ENCODE results near the gene LDLR. TPM values are rescaled to one million over a fixed set of nuclear protein-coding genes. Genes with fewer than 3 reads are reported as not detected.
A peak's percentile ranks its signal among the peaks of the same experiment; 100 is the strongest.

Gene LDLR
- total RNA-seq, 4 donors from 2014 or later: 22.6 to 45.6 (median 35.7) TPM

GRCh38 chr19:11151181-11151580 lies 61.9 kb downstream of the LDLR start:
- Histone ChIP-seq H3K27ac (peak overlapping the region; percentile 36 to 87 (median 71)), H3K4me3 (no peak overlapping the region), H3K27me3 (no peaks in the 10 kb centered on the region), H3K4me1 (peaks cover 0 to 53% (median 9%) of the 10 kb centered on the region in 4 donors), H3K9me3 (no peaks in the 10 kb centered on the region), H3K36me3 (no peaks in the 10 kb centered on the region)
- 36 to 50% methylated on average over 7 of the region's 7 CpGs for WGBS, 2 donors
- peak in 1 of 2 donors; percentile 59 for DNase-seq (ENCODE audit: low spot score in 2 of 2)
- TF ChIP-seq EP300 (IDR thresholded peaks at IDR 0.05): peak in 1 of 2 donors; percentile 49
- TF ChIP-seq CTCF (IDR thresholded peaks at IDR 0.05): no peak

GRCh38 chr19:11152318-11153062 lies 63.2 kb downstream of the LDLR start:
- Histone ChIP-seq H3K4me3 (no peak overlapping the region), H3K9me3 (no peaks in the 10 kb centered on the region), H3K4me1 (peaks cover 0 to 60% (median 11%) of the 10 kb centered on the region in 4 donors), H3K27me3 (no peaks in the 10 kb centered on the region), H3K36me3 (no peaks in the 10 kb centered on the region), H3K27ac (peak overlapping the region; percentile 59 to 87 (median 76))
- WGBS, 2 donors: 52 to 59% methylated on average over 10 to 11 of the region's 11 CpGs
- TF ChIP-seq CTCF (IDR thresholded peaks at IDR 0.05) (no peak), POLR2A (IDR thresholded peaks at IDR 0.05) (peak in 1 of 2 donors; percentile 9), EP300 (IDR thresholded peaks at IDR 0.05) (peak in 1 of 2 donors; percentile 87)
- DNase-seq (ENCODE audit: low spot score in 2 of 2): peak; percentile 58 to 77

- TF ChIP-seq CTCF (IDR thresholded peaks at IDR 0.05) (no peak), POLR2A (IDR thresholded peaks at IDR 0.05) (no peak), EP300 (IDR thresholded peaks at IDR 0.05) (no peak)
- no peak for DNase-seq (ENCODE audit: low spot score in 2 of 2)
- no peaks in the 10 kb centered on the region for H3K9me3 ChIP-seq
- no peaks in the 10 kb centered on the region for H3K27me3 ChIP-seq
- WGBS, 2 donors: 49% methylated on average over 6 of the region's 6 CpGs
- H3K4me3 ChIP-seq: no peak overlapping the region
- no peaks in the 10 kb centered on the region for H3K36me3 ChIP-seq
- peaks cover 0 to 70% (median 11%) of the 10 kb centered on the region in 4 donors for H3K4me1 ChIP-seq
- H3K27ac ChIP-seq: peak overlapping the region in 1 of 4 donors; percentile 24
These were observed 65.4 kb downstream of the LDLR start for GRCh38 chr19:11154683-11155047.

GRCh38 chr19:11155373-11156120 lies 66.3 kb downstream of the LDLR start, which contains the start of gene SPC24:
TSS of gene SPC24 (minus strand) at chr19:11155782. CDS start at chr19:11155776, 6 bp downstream.
- Histone ChIP-seq H3K27ac (peak within 1 kb of the TSS; percentile 46 to 80 (median 74)), H3K27me3 (no peaks in the 10 kb centered on the region), H3K4me1 (peaks cover 0 to 77% (median 11%) of the 10 kb centered on the region in 4 donors), H3K9me3 (peaks cover 0 to 6% (median 1%) of the 10 kb centered on the region in 4 donors), H3K4me3 (peak within 1 kb of the TSS; percentile 29 to 59 (median 55)), H3K36me3 (no peaks in the 10 kb centered on the region)
- DNase-seq (ENCODE audit: low spot score in 2 of 2): peak; percentile 79 to 84
- peak in 1 of 5 experiments; percentile 13 for TF ChIP-seq CTCF (IDR thresholded peaks at IDR 0.05)
- TF ChIP-seq EP300 (IDR thresholded peaks at IDR 0.05): peak; percentile 78 to 81
- TF ChIP-seq POLR2A (IDR thresholded peaks at IDR 0.05): peak in 1 of 2 donors; percentile 65
- 1% methylated on average over 37 to 47 of the region's 50 CpGs for WGBS, 2 donors

Measured in tibial nerve (tissue), 4 donors.